OCI-LY3 (cell line): Measurements from ENCODE around the gene PKD1.

Experiments used
- EZH2phosphoT487 ChIP-seq: fragments of 200-600 bp; shearing (Covaris generic); IDR thresholded peaks from 2 replicates; pipeline ENCODE4 v1.6.1; 2018; ENCODE audit warnings: antibody characterized with exemption, mixed run types, low read depth
- TF ChIP-seq, protein P1 (sequence below): fragments of 200-600, 300-600 bp; sonication (generic); IDR thresholded peaks from 2 replicates; pipeline ENCODE4 v1.5.1; 2014; ENCODE audit warnings: antibody characterized with exemption, low read length, low read depth

DNA sequence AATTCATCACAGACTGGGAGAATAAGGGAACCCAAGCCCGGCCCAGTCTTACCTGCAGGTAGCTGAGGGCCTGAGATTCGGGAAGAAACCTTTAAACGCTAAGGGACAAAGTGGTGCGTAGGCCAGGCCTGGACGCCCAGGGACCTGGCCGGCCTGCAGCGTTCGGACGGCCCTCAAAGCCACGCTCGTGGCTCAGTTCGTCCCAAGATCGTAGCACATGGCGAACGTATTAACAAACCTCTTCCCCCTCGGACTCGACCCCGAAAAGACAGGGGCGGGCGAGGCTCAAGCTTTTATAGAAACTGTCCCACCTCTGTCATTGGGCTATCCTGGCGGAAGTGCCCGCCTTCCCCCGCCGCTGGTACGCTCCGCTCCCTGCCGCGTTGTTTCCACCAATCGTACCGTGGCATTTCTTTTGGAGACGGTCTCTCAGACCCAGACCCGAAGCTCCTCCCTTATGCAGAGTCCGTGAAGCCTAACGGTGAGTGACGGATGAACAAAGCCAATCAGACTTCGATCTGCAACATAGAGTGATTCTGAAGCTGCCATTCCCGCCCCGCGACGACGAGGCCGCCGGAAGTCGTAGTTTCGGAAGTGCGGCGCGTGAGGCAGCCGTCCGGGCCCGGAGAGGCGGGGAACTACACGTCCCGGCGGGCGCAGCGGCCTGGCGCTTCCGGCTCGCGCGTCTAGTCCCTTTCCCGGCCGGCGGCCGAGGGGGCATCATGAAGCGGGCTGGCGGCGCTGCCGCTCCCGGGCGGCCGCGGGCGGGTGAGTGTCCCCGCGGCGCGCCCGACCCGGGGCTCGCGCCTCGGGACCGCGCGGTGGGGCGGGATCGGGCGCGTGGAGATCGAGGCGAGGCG is 19.6 kb upstream of the PKD1 start, which contains the start of gene TRAF7:
- TF ChIP-seq, protein P1, sequence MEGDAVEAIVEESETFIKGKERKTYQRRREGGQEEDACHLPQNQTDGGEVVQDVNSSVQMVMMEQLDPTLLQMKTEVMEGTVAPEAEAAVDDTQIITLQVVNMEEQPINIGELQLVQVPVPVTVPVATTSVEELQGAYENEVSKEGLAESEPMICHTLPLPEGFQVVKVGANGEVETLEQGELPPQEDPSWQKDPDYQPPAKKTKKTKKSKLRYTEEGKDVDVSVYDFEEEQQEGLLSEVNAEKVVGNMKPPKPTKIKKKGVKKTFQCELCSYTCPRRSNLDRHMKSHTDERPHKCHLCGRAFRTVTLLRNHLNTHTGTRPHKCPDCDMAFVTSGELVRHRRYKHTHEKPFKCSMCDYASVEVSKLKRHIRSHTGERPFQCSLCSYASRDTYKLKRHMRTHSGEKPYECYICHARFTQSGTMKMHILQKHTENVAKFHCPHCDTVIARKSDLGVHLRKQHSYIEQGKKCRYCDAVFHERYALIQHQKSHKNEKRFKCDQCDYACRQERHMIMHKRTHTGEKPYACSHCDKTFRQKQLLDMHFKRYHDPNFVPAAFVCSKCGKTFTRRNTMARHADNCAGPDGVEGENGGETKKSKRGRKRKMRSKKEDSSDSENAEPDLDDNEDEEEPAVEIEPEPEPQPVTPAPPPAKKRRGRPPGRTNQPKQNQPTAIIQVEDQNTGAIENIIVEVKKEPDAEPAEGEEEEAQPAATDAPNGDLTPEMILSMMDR, result no peak
- TF ChIP-seq EZH2phosphoT487, result no peak
